GM12878 (cell line): Measurements from ENCODE around the gene TSFM. TPM values are rescaled to one million over a fixed set of nuclear protein-coding genes. Genes with fewer than 3 reads are reported as not detected.

Experiments
- CHD1 ChIP-seq: IDR thresholded peaks from 2 replicates; pipeline ENCODE4 v1.6.1; 2012; ENCODE audit warnings: low read depth, low read length, improper control_type of control experiment
- EZH2 ChIP-seq: IDR thresholded peaks from 2 replicates; pipeline ENCODE4 v1.6.1; 2012; ENCODE audit warnings: low read depth, mild to moderate bottlenecking, control low read depth, inconsistent platforms, low read length, borderline replicate concordance; ENCODE audit not compliant: control insufficient read depth
- JUND ChIP-seq: IDR thresholded peaks from 2 replicates; pipeline ENCODE4 v1.6.1; 2012; ENCODE audit warnings: low read depth, mild to moderate bottlenecking, low read length, improper control_type of control experiment, moderate library complexity
- LARP7 ChIP-seq: fragments of 450-650 bp; IDR thresholded peaks from 2 replicates; pipeline ENCODE4 v1.6.1; 2017; ENCODE audit warnings: mild to moderate bottlenecking
- NRF1 ChIP-seq: conservative IDR thresholded peaks from 2 replicates; pipeline ENCODE4 v1.6.1; 2011; ENCODE audit warnings: mild to moderate bottlenecking, low read depth, low read length, improper control_type of control experiment
- SIN3A ChIP-seq: IDR thresholded peaks from 2 replicates; pipeline ENCODE4 v1.6.1; 2012; ENCODE audit warnings: low read depth, low read length, improper control_type of control experiment
- ZNF384 ChIP-seq: IDR thresholded peaks from 2 replicates; pipeline ENCODE4 v1.6.1; 2012; ENCODE audit warnings: low read depth, mild to moderate bottlenecking, low read length, improper control_type of control experiment, borderline replicate concordance
- polyA plus RNA-seq, 11 experiments: library from polyadenylated mRNA; depleted of rRNA in 4 of 11; unstranded in 6 of 11; stranded (reverse) in 5 of 11; fragments of >200 nt; fragmentation: Nextera tagmentation in 4 of 11; fragmentation: Illumina TruSeq in 1 of 11; extraction: Ambion mirVana in 4 of 11; extraction: Trizol in 1 of 11; gene quantifications; 1 replicate in 1 of 11; 2 replicates in 10 of 11; pipeline versions ENCODE4 v1.2.1 to v1.2.3, GENCODE V29; 2011 to 2016; ENCODE audit warnings: inconsistent platforms in 2 of 11, missing spikeins in 2 of 11, low read depth in 1 of 11
- total RNA-seq, 4 experiments: library from RNA; depleted of rRNA in 3 of 4; stranded (reverse); fragments of >200 nt in 3 of 4; fragmentation: Illumina TruSeq in 1 of 4; extraction: Trizol in 1 of 4; gene quantifications; 2 replicates each; pipeline versions ENCODE4 v1.2.1 to v1.2.3, GENCODE V29; 2013 to 2021
- TF ChIP-seq, protein P1 (sequence below): fragments of 150-350 bp; IDR thresholded peaks from 2 replicates; pipeline ENCODE4 v1.6.1; 2014; ENCODE audit warnings: mild to moderate bottlenecking, low read depth, low read length
- TF ChIP-seq, protein P2 (sequence below): fragments of 450-650 bp; IDR thresholded peaks from 2 replicates; pipeline ENCODE4 v1.6.1; 2018; ENCODE audit warnings: borderline replicate concordance, mild to moderate bottlenecking; ENCODE audit not compliant: partially characterized antibody

The TSFM gene
- total and polyA plus RNA-seq, 10 of the 15 experiments (the other 5 are each of a cell fraction or from before 2014, with no cell fraction given): 36.7 to 132 (median 45.6) TPM

DNA sequence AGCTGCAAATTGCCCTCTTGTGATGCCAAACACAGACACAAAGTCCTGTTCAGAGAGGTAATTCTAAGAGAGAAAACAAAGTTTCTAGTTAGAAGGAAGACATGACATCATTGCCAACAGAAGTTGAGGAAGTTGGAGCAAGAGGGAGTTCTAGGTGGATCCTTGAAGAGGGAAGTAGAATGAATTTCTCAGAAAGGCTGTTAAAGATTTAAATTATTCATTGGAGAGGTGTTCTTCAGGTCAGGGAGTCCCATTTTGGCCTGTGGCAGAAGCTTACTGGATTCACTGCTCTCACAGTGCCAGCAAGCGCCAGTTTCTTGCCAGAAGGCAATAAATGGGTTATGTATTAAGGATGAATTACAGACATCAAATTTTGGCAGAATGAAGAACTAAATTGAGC is 15.3 kb downstream of the TSFM start (continued):
- TF ChIP-seq, protein P1, sequence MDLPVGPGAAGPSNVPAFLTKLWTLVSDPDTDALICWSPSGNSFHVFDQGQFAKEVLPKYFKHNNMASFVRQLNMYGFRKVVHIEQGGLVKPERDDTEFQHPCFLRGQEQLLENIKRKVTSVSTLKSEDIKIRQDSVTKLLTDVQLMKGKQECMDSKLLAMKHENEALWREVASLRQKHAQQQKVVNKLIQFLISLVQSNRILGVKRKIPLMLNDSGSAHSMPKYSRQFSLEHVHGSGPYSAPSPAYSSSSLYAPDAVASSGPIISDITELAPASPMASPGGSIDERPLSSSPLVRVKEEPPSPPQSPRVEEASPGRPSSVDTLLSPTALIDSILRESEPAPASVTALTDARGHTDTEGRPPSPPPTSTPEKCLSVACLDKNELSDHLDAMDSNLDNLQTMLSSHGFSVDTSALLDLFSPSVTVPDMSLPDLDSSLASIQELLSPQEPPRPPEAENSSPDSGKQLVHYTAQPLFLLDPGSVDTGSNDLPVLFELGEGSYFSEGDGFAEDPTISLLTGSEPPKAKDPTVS: no peak
- TF ChIP-seq NRF1 (no peak), EZH2 (no peak), LARP7 (no peak), JUND (no peak), ZNF384 (no peak), CHD1 (no peak), SIN3A (no peak)
- TF ChIP-seq, protein P2, sequence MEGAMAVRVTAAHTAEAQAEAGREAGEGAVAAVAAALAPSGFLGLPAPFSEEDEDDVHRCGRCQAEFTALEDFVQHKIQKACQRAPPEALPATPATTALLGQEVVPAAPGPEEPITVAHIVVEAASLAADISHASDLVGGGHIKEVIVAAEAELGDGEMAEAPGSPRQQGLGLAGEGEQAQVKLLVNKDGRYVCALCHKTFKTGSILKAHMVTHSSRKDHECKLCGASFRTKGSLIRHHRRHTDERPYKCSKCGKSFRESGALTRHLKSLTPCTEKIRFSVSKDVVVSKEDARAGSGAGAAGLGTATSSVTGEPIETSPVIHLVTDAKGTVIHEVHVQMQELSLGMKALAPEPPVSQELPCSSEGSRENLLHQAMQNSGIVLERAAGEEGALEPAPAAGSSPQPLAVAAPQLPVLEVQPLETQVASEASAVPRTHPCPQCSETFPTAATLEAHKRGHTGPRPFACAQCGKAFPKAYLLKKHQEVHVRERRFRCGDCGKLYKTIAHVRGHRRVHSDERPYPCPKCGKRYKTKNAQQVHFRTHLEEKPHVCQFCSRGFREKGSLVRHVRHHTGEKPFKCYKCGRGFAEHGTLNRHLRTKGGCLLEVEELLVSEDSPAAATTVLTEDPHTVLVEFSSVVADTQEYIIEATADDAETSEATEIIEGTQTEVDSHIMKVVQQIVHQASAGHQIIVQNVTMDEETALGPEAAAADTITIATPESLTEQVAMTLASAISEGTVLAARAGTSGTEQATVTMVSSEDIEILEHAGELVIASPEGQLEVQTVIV: no peak
